OCI-M2 (cell line): ENCODE results near the gene TSPAN4.

Experiments
- DNase-seq: peaks from one replicate; lab custom pipeline; 2025; ENCODE audit not compliant: unreplicated experiment; lab: John Stamatoyannopoulos, UW

The TSPAN4 gene

DNA sequence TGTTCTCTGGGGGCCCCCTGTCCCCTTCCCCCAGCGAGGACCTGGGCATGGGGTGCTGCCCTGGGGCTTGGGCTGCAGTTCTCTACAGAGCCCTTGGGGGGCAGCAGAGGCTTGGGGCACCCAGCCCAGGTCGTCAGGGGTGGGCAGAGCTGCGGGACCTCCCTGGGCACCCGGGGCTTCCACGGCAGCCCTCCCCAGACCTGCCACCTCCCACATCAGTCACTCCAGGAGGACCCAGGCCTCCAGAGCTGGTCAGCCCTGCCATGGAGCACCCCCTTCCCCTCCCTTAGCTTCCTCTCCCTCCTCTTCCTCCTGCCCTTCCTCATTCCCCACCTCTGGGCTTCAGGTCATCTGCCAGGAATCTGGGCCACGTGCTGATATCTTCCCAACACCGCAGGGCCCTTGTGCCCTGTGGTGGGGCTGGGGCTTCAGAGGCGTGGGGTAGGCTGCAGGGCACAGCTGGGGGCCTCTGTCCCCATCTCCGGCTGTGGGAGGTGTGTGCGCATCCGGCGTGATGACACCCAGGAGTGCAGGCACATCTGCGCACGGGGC lies 5.8 kb downstream of the TSPAN4 start:
- DNase-seq = no peak

DNA sequence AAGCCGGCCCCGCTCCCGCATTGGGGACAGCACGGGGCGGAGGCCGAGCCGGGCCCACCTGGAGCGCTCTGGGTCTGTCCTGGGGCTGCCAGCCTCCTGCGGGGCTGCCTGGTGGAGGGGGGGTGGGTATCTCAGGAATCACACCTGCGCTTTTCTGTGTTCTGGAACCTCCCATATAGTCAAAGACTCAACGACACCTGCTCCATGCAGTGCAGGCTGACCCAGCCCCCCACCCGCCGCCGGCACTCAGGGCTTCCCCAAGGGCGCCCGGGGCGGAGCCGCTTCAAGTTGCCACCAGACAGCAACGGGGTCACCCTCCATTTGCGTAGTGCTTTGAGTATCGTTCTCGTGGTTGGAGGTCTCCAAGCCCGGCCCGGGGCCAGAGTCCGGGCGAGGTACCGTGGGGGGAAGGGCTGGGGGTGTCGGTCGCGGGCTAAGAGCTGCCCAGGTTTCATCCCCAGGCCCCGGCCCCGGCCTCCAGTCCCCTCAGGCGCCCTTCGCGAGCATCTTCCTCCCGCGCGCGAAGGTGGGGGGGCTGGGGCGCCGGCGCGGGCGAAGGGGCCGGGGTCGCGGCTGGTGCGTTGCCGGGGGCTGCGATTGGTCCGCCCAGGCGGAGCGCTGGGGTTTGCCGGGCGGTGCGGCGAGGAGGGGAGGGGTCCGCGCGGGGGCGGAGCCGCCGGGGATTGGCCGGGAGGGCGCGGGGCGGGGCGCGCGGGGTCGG lies 6.6 kb downstream of the TSPAN4 start:
- no peak for DNase-seq

DNA sequence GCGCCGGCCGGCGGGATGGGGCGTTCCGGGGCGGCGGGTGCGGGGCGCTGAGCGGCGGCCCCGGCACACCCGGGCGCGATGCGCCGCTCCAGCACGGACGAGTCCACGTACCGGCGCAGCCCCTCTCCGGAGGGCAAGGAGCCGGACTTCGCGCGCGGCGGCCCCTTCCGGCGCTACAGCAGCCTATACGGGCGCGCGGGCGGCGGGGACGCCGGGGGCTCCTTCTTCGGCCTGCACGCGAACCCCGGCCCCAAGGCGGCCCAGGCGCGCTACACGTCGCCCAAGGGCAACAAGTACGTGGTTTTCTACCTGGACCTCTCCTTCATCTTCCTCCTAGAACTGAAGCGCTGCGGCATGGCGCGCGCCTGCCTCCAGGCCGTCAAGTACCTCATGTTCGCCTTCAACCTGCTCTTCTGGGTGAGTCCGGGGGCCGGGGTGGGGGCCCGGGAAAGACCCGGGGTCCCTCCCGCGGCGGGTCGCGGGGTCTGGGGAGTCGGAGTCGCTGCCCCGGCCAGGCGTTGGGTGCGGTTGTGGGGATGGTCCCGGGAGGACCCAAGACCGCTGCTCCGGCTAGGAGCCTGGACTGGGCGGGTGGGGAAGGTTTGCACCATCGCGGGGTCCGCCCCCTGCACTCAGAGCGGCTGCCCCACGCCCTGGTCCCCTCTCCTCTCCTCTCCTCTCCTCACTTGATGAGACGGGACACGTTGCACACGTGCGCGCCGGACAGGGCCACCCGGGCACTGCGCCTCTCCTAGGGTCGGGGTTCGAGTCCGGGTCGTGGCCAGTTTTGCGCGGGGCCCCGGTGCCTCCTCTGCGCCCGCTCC lies 7.5 kb downstream of the TSPAN4 start:
- no peak for DNase-seq

DNA sequence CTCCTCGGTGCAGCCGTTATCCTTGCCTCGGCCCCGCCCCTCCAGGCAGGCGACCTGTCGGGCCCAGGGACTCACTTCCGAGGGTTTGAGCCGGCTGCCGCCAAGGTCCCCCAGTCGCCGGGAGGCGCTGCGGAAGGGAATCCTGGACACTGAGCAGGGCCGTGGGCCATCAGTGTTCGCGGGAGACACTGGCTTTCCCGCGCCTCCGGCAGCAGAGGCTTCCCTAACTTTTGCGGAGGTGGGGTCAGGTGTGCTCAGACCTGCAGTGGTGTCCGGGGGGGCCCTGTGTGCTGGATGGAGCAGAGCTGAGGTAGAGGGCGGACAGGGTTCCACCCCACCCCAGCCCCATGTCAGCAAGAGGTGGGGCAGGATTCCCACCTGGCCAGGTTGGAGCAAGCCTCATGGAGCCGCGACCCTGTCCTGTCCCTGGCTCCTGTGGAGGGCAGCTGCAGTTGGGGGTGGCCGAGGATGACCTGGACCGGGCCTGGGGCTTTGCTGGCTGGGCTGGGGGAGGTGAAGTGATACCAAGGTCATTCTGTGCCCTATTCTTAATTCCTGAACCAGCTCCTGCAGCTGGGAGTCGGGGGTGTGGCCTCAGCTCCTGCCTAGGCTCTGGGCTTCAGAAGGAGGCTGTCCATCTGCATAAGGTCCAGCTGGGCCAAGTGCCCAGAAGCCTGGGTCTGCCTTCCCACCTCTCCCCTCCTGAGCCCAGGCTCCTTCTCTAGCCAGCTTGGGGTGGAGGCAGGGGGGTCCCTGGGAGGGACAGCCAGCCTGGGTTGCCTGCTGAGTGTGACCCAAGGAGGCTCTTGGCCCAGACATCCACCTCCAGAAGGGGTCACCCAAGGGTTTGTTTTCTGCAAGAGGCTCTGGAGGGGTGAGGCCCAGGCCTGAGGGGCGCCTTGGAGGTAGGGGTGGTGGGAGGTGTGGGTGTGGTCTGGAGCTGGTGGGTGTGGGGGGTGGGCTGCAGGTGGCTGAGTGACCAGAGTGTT lies 8.4 kb downstream of the TSPAN4 start:
- no peak for DNase-seq

DNA sequence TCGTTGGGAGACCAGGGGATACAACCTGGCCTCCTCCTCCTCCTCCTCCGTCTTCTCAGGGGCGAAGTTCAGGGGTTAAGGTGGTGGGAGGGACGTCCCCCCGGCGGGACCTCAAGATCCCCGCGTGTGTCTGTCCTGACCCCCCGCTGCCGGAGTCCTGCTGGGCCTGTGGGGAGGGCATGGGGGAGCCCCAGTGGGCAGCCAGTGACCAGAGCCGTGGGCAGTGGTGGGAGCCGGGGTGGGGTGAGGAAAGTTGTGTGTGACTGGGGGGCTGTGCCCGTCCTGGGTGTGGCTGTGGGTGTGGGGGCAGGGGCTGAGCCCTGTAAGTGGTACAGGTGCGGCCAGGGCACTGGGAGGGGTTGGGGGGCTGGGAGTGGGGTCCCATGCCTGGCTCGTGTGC lies 10.1 kb downstream of the TSPAN4 start:
- no peak for DNase-seq

DNA sequence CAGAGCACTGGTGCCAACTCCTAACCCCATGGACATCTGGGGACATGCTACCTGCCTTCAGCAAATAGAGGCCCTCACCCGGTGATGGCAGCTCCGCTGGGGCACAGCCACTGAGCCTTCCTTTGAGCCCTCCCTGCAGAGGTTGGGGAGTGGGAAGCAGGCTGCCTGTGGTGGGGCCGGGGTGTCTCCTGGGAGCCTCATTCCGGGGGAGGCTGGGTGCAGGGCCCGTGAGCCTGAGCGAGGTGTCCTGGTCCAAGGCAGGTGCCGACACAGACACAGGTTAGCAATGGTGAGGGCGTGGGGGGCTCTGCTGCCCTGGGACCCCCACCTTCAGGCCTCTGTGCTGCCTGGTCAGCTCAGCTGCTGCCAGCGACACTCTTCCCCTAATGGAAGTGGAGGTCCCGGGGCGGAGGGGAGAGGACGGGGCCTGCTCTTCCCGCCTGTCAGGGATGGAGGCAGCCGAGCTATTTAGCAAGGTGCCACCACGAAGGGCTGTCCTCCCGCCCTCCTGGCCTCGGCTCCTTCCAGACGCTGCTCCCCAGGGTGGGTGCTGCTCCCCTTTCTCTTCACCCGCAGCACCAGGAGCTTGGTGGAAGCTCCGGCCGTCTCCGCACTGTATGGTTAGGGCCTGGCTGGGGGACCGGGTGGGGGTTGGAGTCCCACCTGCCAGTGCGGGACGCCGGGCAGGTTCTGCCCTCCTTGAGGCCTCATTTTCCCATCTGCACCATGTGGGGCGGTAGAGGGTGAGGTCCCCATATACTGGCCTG lies 11.2 kb downstream of the TSPAN4 start:
- DNase-seq = no peak

DNA sequence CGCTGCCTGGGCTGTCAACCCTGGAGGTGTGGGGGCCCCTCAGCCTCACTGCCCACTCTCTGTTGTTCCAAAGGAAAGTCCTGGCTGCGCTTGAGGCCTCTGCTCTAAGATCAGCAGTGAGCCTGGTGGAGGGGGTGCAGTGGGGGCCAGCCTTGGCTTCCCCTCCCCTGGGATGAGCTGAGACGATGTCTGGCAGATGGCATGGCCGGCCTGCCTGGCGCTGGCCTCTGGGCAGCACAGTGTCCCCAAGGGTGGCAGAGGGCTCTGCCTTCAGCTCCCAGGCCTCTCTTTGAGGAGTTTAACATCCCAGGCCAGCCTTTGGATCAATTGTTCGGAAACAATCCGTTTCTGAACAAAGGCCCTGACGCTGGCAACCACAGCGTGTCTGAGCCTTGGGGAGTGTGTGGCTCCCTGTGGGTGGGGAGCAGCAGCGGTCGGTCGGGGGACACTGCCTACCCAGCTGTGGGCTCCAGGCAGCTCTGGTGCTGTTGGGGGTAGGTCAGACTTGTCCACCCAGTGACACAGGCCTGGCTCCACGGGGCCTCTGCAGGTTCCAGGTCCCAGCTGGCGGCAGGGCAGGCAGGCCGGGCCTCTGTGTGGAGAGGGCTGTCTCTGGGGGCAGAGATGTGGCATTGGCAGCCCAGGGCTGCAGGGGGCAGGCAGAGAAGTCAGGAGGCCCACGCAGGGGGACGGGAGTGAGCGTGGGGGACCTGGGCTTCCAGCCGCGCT lies 12.1 kb downstream of the TSPAN4 start:
- no peak for DNase-seq

DNA sequence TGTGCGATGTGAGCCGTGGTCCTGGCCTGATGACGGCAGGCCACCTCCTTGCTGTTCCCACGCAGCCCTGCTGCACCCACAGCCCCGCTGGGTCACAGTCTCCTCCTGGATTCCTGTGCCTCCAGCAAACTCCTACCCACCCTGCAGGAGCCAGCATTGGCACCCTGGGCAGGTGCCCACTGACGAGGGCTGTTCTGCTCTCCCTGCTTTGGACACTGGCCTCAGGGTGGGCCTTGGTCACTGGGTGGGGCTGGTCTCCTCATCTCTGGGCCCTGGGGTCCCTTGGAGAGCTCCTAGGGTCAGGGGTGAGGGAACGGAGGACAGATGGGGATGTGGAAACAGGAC lies 12.7 kb downstream of the TSPAN4 start:
- no peak for DNase-seq

DNA sequence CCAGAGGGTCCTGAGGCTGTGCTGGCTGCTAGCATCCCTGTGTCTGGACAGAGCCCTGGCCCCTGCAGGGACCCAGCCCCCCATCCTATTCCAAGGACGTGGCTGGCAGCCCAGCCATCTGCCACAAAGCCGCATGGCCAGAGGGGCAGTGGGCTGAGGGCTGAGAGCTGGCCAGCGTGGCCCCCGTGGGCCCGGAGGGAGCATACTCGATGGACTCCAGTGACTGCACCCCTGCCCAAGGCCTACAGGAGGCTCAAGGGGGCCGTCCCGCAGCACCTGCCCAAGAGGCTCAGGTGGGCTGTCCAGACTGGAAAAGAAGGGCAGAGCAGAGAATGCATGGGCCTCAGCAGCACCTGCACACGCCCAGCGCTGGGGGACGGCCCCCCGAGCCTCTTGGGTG lies 13.1 kb downstream of the TSPAN4 start:
- DNase-seq = no peak

DNA sequence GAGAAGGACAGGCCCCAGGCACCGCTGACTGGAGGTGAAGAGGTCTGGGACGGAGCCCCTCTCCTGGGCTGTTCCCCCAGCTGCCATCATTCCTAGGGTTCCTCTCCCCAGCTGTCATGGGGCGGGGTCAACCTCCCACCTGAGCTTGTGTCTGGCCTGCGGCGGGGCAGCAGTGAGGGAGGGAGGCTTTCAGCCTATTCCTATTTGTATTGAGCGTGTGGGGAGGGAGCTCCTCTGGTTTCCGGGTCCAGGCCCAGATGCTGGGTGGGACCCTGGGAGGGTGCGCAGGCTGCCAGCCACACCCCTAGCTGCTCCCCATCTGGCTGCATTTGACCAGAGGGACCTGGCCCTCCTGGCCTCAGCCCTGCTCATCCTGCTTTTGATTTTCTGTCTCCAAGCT lies 13.7 kb downstream of the TSPAN4 start:
- DNase-seq = no peak

DNA sequence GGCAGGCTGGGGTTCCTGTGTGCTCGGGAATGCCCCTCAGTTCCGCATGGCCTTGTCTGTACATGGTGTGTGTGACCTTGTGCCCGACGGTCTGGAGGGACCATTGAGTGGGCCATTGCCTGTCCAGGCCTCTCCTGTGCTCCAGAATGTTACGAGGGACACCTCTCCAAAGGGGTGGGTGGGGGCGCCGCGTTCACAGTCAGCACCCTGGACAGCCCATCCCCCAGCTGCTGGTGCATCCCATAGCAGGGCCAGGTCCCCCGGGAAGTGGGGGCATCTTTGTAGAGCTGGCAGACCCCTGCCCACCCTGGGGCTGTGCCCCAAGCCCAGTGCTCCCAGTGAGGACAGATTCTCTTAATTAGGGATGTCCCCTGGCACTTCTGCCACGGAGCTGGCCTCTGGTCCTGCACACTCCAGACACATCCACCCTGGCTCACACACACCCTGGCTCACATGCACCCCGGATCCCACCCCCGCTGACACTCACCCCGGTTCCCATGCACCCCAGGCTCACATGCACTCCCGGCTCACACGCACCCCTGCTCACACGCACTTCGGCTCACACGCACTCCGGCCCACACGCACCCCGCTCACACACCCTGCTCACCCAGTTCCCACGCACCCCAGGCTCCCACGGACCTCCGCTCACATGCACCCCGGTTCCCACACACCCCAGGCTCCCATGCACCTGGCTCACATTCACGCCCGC lies 15.6 kb downstream of the TSPAN4 start:
- no peak for DNase-seq

DNA sequence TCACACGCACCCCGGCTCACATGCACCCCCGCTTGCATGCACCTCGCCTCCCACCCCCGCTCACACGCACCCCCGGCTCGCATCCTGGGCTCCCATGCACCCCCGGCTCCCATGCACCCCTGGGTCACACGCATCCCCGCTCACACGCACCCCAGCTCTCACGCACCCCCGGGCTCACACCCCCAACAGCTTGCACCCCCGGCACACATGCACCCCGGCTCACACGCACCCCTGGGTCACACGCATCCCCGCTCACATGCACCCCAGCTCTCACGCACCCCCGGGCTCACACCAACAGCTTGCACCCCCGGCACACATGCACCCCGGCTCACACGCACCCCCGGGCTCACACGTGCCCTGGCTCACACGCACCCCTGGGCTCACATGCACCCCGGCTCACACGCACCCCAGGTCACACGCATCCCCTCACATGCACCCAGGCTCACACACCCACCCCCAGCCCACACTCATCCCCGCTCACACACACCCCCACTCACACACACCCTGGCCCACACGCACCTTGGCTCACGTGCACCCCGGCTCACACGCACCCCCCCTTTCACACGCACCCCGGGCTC lies 16.2 kb downstream of the TSPAN4 start:
- no peak for DNase-seq

DNA sequence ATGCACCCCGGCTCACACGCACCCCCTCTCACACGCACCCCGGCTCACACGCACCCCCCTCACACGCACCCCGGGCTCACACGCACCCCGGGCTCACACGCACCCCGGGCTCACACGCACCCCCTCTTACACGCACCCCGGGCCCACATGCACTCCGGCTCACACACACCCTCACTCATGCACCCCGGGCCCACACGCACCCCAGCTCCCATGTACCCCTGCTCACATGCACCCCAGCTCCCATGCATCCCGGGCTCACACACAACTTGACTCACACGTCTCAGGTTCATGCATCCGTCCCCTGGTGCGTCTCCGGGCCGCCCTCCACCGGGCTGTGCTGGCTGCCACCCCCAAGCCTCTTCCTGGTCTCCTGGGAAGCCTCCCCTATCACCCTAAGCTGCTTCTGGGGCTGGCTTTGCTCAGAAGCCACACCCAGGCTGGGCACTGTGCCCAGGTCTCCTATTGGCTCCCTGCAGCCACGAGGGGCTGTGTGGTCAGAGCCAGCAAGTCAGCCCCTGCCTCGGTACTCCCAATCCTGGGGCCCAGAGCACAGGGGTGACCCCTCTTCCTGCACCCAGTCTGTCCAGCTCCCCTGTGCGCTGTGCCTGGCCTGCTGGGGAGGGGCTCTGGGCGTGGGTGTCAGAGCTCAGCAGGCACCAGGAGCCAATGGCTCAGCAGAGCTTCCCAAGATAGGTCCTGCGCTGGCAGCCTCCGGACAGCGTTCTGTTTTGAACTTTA lies 16.9 kb downstream of the TSPAN4 start:
- DNase-seq = no peak

DNA sequence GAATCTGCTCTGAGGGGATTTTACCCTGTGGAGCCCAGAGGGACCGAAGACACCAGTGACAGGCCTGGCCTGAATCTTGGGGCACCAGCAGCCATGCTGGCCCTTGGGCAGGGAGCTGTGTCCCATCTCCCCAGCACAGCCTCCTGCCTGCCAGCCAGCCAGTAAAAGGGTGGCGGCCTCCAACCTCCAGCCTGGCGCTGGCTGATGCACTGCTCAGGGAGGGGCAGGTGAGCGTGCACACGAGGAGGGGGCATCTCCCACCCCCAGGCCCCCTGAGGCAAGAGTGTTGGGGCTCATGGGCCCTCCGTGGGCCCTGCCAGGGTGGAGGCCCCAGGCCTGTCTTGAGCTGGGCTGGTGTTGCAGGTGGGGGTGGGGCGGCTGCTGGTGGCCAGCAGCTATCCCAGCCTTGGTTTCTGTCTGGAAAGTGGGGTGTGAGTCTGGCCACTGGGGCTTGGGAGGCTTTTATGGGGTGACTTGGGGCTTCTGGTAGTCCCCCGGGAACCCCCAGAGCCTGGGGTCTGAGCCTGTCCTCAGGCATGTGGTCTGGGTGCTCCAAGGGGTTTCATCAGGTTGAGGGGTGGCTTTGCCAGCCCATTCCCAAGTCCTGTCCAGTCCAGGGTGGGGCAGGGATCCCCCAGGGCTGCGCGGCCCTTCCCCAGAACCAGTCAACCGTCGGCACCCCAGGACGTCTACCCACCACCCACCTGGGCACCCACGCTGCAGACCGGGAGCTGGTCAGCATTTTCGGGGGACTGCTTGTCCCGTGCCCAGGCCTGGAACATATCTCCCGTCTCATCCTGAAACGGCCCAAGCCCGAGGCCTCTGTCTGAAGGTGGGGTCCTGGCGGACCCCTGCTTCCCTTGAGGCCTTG lies 17.8 kb downstream of the TSPAN4 start:
- DNase-seq = no peak

DNA sequence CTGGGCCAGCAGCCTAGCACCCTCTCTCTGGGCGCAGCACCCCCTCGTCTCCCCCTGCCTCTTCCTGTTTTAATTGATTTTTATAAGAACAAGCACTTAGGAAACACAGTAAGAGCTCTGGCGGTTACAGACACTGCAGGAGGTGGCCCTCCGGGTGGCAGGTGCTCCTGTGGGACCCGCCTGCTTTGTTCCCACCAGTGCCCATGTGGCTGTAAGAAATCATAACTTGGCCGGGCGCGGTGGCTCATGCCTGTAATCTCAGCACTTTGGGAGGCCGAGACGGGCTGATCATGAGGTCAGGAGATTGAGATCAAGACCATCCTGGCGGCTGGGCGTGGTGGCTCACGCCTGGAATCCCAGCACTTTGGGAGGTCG lies 18.4 kb downstream of the TSPAN4 start:
- DNase-seq = no peak

DNA sequence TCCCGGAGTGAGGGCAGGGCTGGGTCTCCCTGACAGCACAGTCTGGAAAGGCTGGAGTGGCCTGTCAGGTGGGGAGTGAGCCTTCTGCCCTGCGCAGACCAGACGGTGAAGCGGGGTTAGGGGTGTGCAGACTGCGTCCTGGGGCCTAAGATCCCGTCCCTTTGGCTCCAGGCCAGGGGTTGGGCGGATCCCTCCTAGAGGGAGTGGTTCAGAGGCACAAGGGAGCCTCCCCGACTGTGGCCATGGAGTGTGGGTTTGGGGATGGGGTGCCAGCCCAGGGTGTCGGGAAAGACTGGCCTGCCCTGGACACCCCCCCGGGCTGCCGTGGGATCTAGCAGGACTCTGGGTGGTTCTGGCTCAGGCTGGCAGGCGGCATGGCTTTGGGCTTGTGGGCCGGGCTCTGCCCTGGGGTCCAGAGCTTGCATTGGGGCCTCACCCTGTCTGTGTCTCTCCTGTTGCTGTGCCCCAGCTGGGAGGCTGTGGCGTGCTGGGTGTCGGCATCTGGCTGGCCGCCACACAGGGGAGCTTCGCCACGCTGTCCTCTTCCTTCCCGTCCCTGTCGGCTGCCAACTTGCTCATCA lies 19.5 kb downstream of the TSPAN4 start:
- DNase-seq = no peak

DNA sequence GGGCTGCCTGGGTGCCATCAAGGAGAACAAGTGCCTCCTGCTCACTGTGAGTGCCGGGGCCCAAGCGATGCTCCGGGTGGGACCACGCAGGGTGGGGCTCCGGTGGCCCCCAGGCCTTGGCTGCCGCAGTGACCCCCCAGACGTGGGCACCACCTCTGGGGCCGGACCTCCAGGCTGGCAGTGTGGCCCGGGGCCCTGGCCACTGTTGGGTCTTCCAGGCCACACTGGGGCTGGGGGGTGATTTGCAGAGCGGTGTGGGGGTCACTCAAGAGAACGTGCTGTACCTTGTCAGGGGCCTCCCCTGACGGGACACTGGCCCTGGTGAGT lies 20.0 kb downstream of the TSPAN4 start:
- DNase-seq = no peak
